Fibroblast of mammary gland (primary cell): ENCODE measurements around the gene PREB.

Source experiments
- DNase-seq: peaks from one replicate; pipeline ENCODE4 v3.0.0-alpha.2; 2010; ENCODE audit warnings: low read depth
- H3K4me3 ChIP-seq: 2 replicates; pipeline ENCODE4 v1.5.1; 2011; ENCODE audit warnings: low read depth, mild to moderate bottlenecking, low read length, moderate library complexity; ENCODE audit not compliant: control insufficient read depth
- CTCF ChIP-seq: conservative IDR thresholded peaks from 2 replicates; pipeline ENCODE4 v1.5.1; 2011; ENCODE audit warnings: low read depth, low read length, inconsistent platforms; ENCODE audit not compliant: control insufficient read depth, insufficient read depth

PREB gene

GRCh38 chr2:27152102-27152795 is 17.8 kb upstream of the PREB start:
- no peak overlapping the region for H3K4me3 ChIP-seq
- no peak for DNase-seq
- TF ChIP-seq CTCF, result no peak

GRCh38 chr2:27150639-27151230 is 16.3 kb upstream of the PREB start:
- no peak for DNase-seq

GRCh38 chr2:27149570-27150405 is 15.4 kb upstream of the PREB start:
- DNase-seq, result no peak
- no peak overlapping the region for H3K4me3 ChIP-seq
- no peak for TF ChIP-seq CTCF

More at GRCh38 chr2:27150639-27151230, 16.3 kb upstream of the PREB start:
- no peak overlapping the region for H3K4me3 ChIP-seq
- TF ChIP-seq CTCF, result no peak

GRCh38 chr2:27148801-27149439 is 14.5 kb upstream of the PREB start, which contains the start of gene TCF23:
TCF23 (plus strand) TSS chr2:27149004; CDS start chr2:27149134, 130 bp downstream.
- no peak for TF ChIP-seq CTCF
- DNase-seq, result no peak
- H3K4me3 ChIP-seq, result no peak within 1 kb of the TSS

- H3K4me3 ChIP-seq, result no peak overlapping the region
- TF ChIP-seq CTCF, result no peak
- no peak for DNase-seq
Measured at GRCh38 chr2:27147935-27148334, 13.5 kb upstream of the PREB start.

GRCh38 chr2:27145682-27146081 is 11.2 kb upstream of the PREB start:
- no peak for DNase-seq
- no peak overlapping the region for H3K4me3 ChIP-seq
- no peak for TF ChIP-seq CTCF
